Measurements from ENCODE around the gene ACAP1. TPM values are rescaled to one million over a fixed set of nuclear protein-coding genes. Genes with fewer than 3 reads are reported as not detected.

Gene ACAP1, protein sequence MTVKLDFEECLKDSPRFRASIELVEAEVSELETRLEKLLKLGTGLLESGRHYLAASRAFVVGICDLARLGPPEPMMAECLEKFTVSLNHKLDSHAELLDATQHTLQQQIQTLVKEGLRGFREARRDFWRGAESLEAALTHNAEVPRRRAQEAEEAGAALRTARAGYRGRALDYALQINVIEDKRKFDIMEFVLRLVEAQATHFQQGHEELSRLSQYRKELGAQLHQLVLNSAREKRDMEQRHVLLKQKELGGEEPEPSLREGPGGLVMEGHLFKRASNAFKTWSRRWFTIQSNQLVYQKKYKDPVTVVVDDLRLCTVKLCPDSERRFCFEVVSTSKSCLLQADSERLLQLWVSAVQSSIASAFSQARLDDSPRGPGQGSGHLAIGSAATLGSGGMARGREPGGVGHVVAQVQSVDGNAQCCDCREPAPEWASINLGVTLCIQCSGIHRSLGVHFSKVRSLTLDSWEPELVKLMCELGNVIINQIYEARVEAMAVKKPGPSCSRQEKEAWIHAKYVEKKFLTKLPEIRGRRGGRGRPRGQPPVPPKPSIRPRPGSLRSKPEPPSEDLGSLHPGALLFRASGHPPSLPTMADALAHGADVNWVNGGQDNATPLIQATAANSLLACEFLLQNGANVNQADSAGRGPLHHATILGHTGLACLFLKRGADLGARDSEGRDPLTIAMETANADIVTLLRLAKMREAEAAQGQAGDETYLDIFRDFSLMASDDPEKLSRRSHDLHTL
- 8.6 and 21.1 TPM in 2 replicates for total RNA-seq (2011; cell fraction: chromatin; rRNA removed; ENCODE audit: low replicate concordance)
- 13.7 and 14.7 TPM in 2 replicates for total RNA-seq (2011; cell fraction: nucleolus; rRNA removed)
- 7.2 and 8.1 TPM in 2 replicates for total RNA-seq (2011; cell fraction: nucleoplasm; rRNA removed)
- total RNA-seq (2014; rRNA removed), result 4.0 and 6.3 TPM in 2 replicates
- total RNA-seq (2014; rRNA removed; fragmentation: Illumina TruSeq; extraction: Trizol), result 0.57 and 2.3 TPM in 2 replicates
- total RNA-seq (2015; rRNA removed; fragmentation: Illumina TruSeq; extraction: Trizol), result 2.0 and 2.3 TPM in 2 replicates
- 7.4 and 8.5 TPM in 2 replicates for total RNA-seq (2021)
- 2.8 and 5.9 TPM in 2 replicates for polyA plus RNA-seq (2011; rRNA removed)
- 3.5 and 4.6 TPM in 2 replicates for polyA plus RNA-seq (2011; cell fraction: cytosol; rRNA removed)
- polyA plus RNA-seq (2011; cell fraction: nucleus; rRNA removed), result 12.1 and 13.1 TPM in 2 replicates
- 5.4 and 8.0 TPM in 2 replicates for polyA plus RNA-seq (2012)
- 2.4 and 3.7 TPM in 2 replicates for polyA plus RNA-seq (2014; fragmentation: Illumina TruSeq; extraction: Trizol)
- under 1 TPM; 0.15 to 0.38 TPM for polyA plus RNA-seq (2014; fragmentation: Nextera tagmentation; extraction: Ambion mirVana)
- 2.9 and 3.9 TPM in 2 replicates for polyA plus RNA-seq (2014; rRNA removed)
- 1.9 and 2.6 TPM in 2 replicates for polyA minus RNA-seq (2011; rRNA and poly(A)+ RNA removed)
- polyA minus RNA-seq (2011; cell fraction: cytosol; rRNA and poly(A)+ RNA removed), result 3.1 and 5.8 TPM in 2 replicates
- 2.4 and 4.6 TPM in 2 replicates for polyA minus RNA-seq (2011; cell fraction: nucleus; rRNA and poly(A)+ RNA removed)
- Bru-seq, nascent RNA, result percentile 40 among the genes with signal in this experiment
- BruChase-seq, experiment 1, labeled RNA remaining after a 2-hour chase, result percentile 32 among the genes with signal in this experiment
- percentile 32 among the genes with signal in this experiment for BruChase-seq, experiment 2, labeled RNA remaining after a 6-hour chase
- long read RNA-seq, experiment 1, partial matches to known transcripts, result 3 of 8 reads
- long read RNA-seq, experiment 1, other reads (novel, unspliced or antisense), result 1 of 8 reads
- long read RNA-seq, experiment 2, partial matches to known transcripts, result 0 of 1 reads
- long read RNA-seq, experiment 2, other reads (novel, unspliced or antisense), result 0 of 1 reads
- long read RNA-seq, experiment 3, partial matches to known transcripts, result 1 of 1 reads
- long read RNA-seq, experiment 3, other reads (novel, unspliced or antisense), result 0 of 1 reads

DNA sequence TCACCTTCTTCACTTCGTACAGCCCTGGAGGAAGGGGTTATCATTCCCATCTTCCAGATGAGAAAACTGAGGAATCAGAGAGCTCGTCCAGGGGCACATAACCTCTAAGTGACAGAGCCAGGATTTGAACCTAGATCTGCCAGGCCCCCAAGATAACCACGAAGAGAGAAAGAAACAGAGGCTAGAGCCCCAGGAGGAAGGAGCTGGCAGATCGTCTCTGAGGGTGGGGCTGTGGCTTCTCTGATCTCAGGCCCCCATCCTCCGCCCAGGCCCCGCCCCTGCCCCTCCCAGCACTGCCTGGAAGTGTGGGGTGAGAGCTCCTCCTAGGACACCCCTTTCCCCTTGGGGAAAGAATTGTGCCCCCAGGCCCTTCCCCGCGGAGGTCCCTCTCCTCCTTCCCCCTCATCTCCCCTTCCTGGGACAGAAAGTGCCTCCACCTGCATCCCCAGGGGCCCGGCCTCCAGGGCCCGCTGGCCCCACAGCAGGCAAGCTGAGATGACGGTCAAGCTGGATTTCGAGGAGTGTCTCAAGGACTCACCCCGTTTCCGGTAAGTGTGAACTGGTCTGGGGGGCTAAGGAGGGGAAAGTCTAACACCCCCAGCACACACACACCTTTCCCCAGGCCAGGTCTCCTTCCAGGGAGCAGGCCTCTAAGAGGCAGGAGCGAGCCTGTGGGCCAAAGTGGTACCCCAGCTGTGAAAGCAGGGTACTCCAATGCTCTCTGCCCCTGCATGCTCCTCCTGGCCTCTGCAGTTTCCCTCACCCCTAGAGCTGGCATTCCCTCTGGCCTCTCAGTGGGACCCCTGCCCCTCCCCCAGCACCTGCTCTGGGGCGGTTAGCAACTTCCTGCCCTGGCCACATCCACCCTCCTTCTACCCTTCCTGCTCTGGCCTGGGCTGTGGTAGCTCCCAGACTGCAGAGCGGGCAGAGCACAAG is at the start of gene ACAP1:
TSS of gene ACAP1 (plus strand) at position 290 of the 936 bp plus-strand sequence. CDS start at position 496, 206 bp downstream.
- peak within 1 kb of the TSS; percentile 30; the same call in 1 of the 3 replicates for H3K27ac ChIP-seq (ENCODE audit: extremely low read depth, low read depth, low read length)
- no peaks in the 10 kb centered on the region for H3K9me1 ChIP-seq (ENCODE audit: control insufficient read depth, insufficient read depth, low read length)
- FAIRE-seq (no peak), DNase-seq (ENCODE audit: extremely low read depth in 1 of 4, low spot score in 3 of 4) (peak; percentile 44 to 68 (median 50)), ATAC-seq (peak; percentile 93)
- ChIA-PET CTCF (ENCODE audit: low intra/inter-chr PET ratio) (no interaction called here), POLR2A (interaction anchor here (0.7 to 2.8 kb wide), 8 partner anchors 8 to 249 kb away, joined by 3 to 15 read pairs (median 3); no protein-coding TSS in a partner anchor)
- no peaks in the 10 kb centered on the region for H4K20me1 ChIP-seq (replicated peaks; ENCODE audit: control insufficient read depth, insufficient read depth, low read length)
- BruUV-seq (replicated peaks), result no TSS peak
- H3K36me3 ChIP-seq (ENCODE audit: control insufficient read depth, insufficient read depth, low read length), result no peaks in the 10 kb centered on the region
- H3K4me2 ChIP-seq (ENCODE audit: insufficient read depth, low read length), result peak within 1 kb of the TSS; percentile 55
- H3K79me2 ChIP-seq (ENCODE audit: control insufficient read depth, insufficient read depth, low read length), result no peaks in the 10 kb centered on the region
- in situ Hi-C loops (cut with MboI) (loop anchor here (10.0 kb wide), 1 partner anchor 292 kb away; the partner anchor contains the start of gene SLC16A11), intact Hi-C loops (cut with micrococcal nuclease) (no loop called here)
- peaks cover 11 to 28% of the 10 kb centered on the region in 2 experiments for H3K4me1 ChIP-seq (replicated peaks in 1 of 2; ENCODE audit: control insufficient read depth in 2 of 2, insufficient read depth in 2 of 2, low read length in 2 of 2)
- H2AFZ ChIP-seq (ENCODE audit: low read depth, low read length), result peak within 1 kb of the TSS; percentile 72
- 0 out of 2 replicates have a peak within 1 kb of the TSS, but pooled peaks have one; percentile 15 for H3K4me3 ChIP-seq
- 45% methylated on average over 10 of the region's 17 CpGs for WGBS (ENCODE audit: insufficient coverage, low coverage, missing lambda C conversion rate)
- H3K9ac ChIP-seq (ENCODE audit: insufficient read depth in 1 of 2, low read depth in 2 of 2, low read length in 2 of 2), result peak within 1 kb of the TSS in 1 of 2 experiments; percentile 82; a peak in 2 of 4 replicates
- no peaks in the 10 kb centered on the region for H3K27me3 ChIP-seq (ENCODE audit: control insufficient read depth in 2 of 2, insufficient read depth in 2 of 2, low read length in 2 of 2)
- no peaks in the 10 kb centered on the region for H3K9me3 ChIP-seq (replicated peaks; ENCODE audit: control insufficient read depth, insufficient read depth, low read depth, low read length)
- TF ChIP-seq ZFX (CRISPR knock-in tag; IDR thresholded peaks at IDR 0.05), result peak; percentile 58
- TF ChIP-seq KDM1A (IDR thresholded peaks at IDR 0.05), result peak in 1 of 2 experiments; percentile 28; a peak in 1 of 4 replicates
- TF ChIP-seq, protein P1, sequence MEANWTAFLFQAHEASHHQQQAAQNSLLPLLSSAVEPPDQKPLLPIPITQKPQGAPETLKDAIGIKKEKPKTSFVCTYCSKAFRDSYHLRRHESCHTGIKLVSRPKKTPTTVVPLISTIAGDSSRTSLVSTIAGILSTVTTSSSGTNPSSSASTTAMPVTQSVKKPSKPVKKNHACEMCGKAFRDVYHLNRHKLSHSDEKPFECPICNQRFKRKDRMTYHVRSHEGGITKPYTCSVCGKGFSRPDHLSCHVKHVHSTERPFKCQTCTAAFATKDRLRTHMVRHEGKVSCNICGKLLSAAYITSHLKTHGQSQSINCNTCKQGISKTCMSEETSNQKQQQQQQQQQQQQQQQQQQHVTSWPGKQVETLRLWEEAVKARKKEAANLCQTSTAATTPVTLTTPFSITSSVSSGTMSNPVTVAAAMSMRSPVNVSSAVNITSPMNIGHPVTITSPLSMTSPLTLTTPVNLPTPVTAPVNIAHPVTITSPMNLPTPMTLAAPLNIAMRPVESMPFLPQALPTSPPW (CRISPR knock-in tag; IDR thresholded peaks at IDR 0.05), result peak; percentile 51; the same call in 1 of the 2 replicates
- TF ChIP-seq PURB (CRISPR knock-in tag; IDR thresholded peaks at IDR 0.05; ENCODE audit: low read depth), result no peak
- no peak for TF ChIP-seq ZZZ3 (IDR thresholded peaks at IDR 0.05)

Measured in K562 (cell line).